ENCODE data around the gene RBP3. TPM values are rescaled to one million over a fixed set of nuclear protein-coding genes. Genes with fewer than 3 reads are reported as not detected.

Gene RBP3
- total and polyA plus RNA-seq, 2 donors (not counting 1 experiment from before 2014, with no cell fraction given): not detected

- DNase-seq (ENCODE audit: low read depth in 2 of 2): no peak
- H3K27me3 ChIP-seq (ENCODE audit: control insufficient read depth, insufficient read depth, low read length): peaks cover 11% of the 10 kb centered on the region
- no peak overlapping the region for H2AFZ ChIP-seq (ENCODE audit: low read length)
- no peaks in the 10 kb centered on the region for H3K36me3 ChIP-seq (ENCODE audit: control insufficient read depth, insufficient read depth, low read length)
- peak overlapping the region in 1 of 4 experiments; percentile 66 for H3K4me3 ChIP-seq (replicated peaks in 1 of 4; ENCODE audit: control extremely low read depth in 1 of 4, insufficient read depth in 1 of 4, low read depth in 3 of 4, low read length in 4 of 4)
- no peaks in the 10 kb centered on the region for H4K20me1 ChIP-seq (ENCODE audit: control insufficient read depth, extremely low read depth, insufficient read depth, low read length)
- H3K9ac ChIP-seq (ENCODE audit: insufficient read depth, low read length): no peak overlapping the region
- no peak overlapping the region for H3K4me2 ChIP-seq (ENCODE audit: extremely low read depth, insufficient read depth, low read length)
- no peaks in the 10 kb centered on the region for H3K4me1 ChIP-seq (ENCODE audit: control insufficient read depth, extremely low read depth, insufficient read depth, low read length)
- TF ChIP-seq CTCF (conservative IDR thresholded peaks at IDR 0.05 in 1 of 2, IDR thresholded peaks at IDR 0.05 in 1 of 2; ENCODE audit: low read depth in 1 of 2, low read length in 2 of 2): no peak
- no peak for TF ChIP-seq EZH2 (IDR thresholded peaks at IDR 0.05; ENCODE audit: low read length, missing control alignments)
- H3K9me3 ChIP-seq (ENCODE audit: control insufficient read depth, insufficient read depth, low read depth, low read length): no peaks in the 10 kb centered on the region
- H3K27ac ChIP-seq (ENCODE audit: insufficient read depth, low read length): no peak overlapping the region
- H3K79me2 ChIP-seq (ENCODE audit: control insufficient read depth, insufficient read depth, low read length): no peaks in the 10 kb centered on the region
Observed at GRCh38 chr10:47303866-47304265, 44.3 kb upstream of the RBP3 start.

GRCh38 chr10:47305566-47305965, 42.6 kb upstream of the RBP3 start:
- Histone ChIP-seq H3K27ac (ENCODE audit: insufficient read depth, low read length) (no peak overlapping the region), H3K4me3 (replicated peaks in 1 of 4; ENCODE audit: control extremely low read depth in 1 of 4, insufficient read depth in 1 of 4, low read depth in 3 of 4, low read length in 4 of 4) (no peak overlapping the region), H3K4me1 (ENCODE audit: control insufficient read depth, extremely low read depth, insufficient read depth, low read length) (no peaks in the 10 kb centered on the region), H3K9ac (ENCODE audit: insufficient read depth, low read length) (no peak overlapping the region), H3K36me3 (ENCODE audit: control insufficient read depth, insufficient read depth, low read length) (no peaks in the 10 kb centered on the region), H3K9me3 (ENCODE audit: control insufficient read depth, insufficient read depth, low read depth, low read length) (no peaks in the 10 kb centered on the region), H2AFZ (ENCODE audit: low read length) (no peak overlapping the region), H4K20me1 (ENCODE audit: control insufficient read depth, extremely low read depth, insufficient read depth, low read length) (no peaks in the 10 kb centered on the region), H3K4me2 (ENCODE audit: extremely low read depth, insufficient read depth, low read length) (no peak overlapping the region), H3K79me2 (ENCODE audit: control insufficient read depth, insufficient read depth, low read length) (no peaks in the 10 kb centered on the region), H3K27me3 (ENCODE audit: control insufficient read depth, insufficient read depth, low read length) (peaks cover 11% of the 10 kb centered on the region)
- no peak for DNase-seq (ENCODE audit: low read depth in 2 of 2)
- TF ChIP-seq EZH2 (IDR thresholded peaks at IDR 0.05; ENCODE audit: low read length, missing control alignments) (no peak), CTCF (conservative IDR thresholded peaks at IDR 0.05 in 1 of 2, IDR thresholded peaks at IDR 0.05 in 1 of 2; ENCODE audit: low read depth in 1 of 2, low read length in 2 of 2) (no peak)

GRCh38 chr10:47306387-47307210, 41.6 kb upstream of the RBP3 start:
- no peaks in the 10 kb centered on the region for H4K20me1 ChIP-seq (ENCODE audit: control insufficient read depth, extremely low read depth, insufficient read depth, low read length)
- no peak overlapping the region for H3K9ac ChIP-seq (ENCODE audit: insufficient read depth, low read length)
- H3K4me2 ChIP-seq (ENCODE audit: extremely low read depth, insufficient read depth, low read length): no peak overlapping the region
- peaks cover 5% of the 10 kb centered on the region for H3K27me3 ChIP-seq (ENCODE audit: control insufficient read depth, insufficient read depth, low read length)
- TF ChIP-seq CTCF (conservative IDR thresholded peaks at IDR 0.05 in 1 of 2, IDR thresholded peaks at IDR 0.05 in 1 of 2; ENCODE audit: low read depth in 1 of 2, low read length in 2 of 2) (no peak), EZH2 (IDR thresholded peaks at IDR 0.05; ENCODE audit: low read length, missing control alignments) (no peak)
- H3K27ac ChIP-seq (ENCODE audit: insufficient read depth, low read length): no peak overlapping the region
- H3K4me3 ChIP-seq (replicated peaks in 1 of 4; ENCODE audit: control extremely low read depth in 1 of 4, insufficient read depth in 1 of 4, low read depth in 3 of 4, low read length in 4 of 4): no peak overlapping the region
- H3K9me3 ChIP-seq (ENCODE audit: control insufficient read depth, insufficient read depth, low read depth, low read length): no peaks in the 10 kb centered on the region
- no peaks in the 10 kb centered on the region for H3K79me2 ChIP-seq (ENCODE audit: control insufficient read depth, insufficient read depth, low read length)
- no peaks in the 10 kb centered on the region for H3K36me3 ChIP-seq (ENCODE audit: control insufficient read depth, insufficient read depth, low read length)
- H3K4me1 ChIP-seq (ENCODE audit: control insufficient read depth, extremely low read depth, insufficient read depth, low read length): no peaks in the 10 kb centered on the region
- H2AFZ ChIP-seq (ENCODE audit: low read length): no peak overlapping the region
- no peak for DNase-seq (ENCODE audit: low read depth in 2 of 2)

Measured in fibroblast of lung (primary cell).